ENCODE measurements around the gene SIGLEC12. TPM values are rescaled to one million over a fixed set of nuclear protein-coding genes. Genes with fewer than 3 reads are reported as not detected.

SIGLEC12 gene
- total and polyA plus RNA-seq, 2 of the 13 experiments (the other 11 are each of a cell fraction or from before 2014, with no cell fraction given): not detected

DNA sequence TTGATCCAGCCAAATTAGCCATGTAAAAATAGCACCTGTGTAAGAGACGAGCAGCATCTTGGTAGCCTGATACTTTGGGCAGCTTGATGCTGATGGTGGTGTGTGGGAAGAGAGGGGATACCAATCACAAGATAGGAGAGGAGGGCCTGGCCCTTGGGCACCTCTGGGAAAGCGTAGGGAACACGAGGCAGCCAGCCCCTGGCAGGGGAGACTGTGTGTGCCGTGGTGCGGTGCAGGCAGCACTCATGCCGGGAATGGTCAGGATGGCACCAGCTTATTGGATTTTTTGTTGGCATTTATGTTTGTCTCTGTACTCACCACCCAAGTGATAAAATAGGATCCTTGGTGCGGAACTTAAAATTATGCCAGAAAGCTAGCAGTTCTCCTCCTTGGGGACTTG is 53.6 kb downstream of the SIGLEC12 start:
- Histone ChIP-seq H3K9ac (ENCODE audit: insufficient read depth, low read depth, low read length) (no peak overlapping the region), H3K4me2 (ENCODE audit: low read depth, low read length) (no peak overlapping the region), H3K27me3 (ENCODE audit: control insufficient read depth in 1 of 2, insufficient read depth in 2 of 2, low read length in 2 of 2) (peaks cover 2 to 10% of the 10 kb centered on the region in 2 experiments; a peak in 4 of 5 replicates), H2AFZ (ENCODE audit: low read length) (no peak overlapping the region), H3K4me3 (replicated peaks in 1 of 3; ENCODE audit: insufficient read depth in 1 of 3, low read depth in 2 of 3, low read length in 3 of 3) (no peak overlapping the region), H3K36me3 (replicated peaks in 1 of 2; ENCODE audit: control insufficient read depth in 1 of 2, insufficient read depth in 2 of 2, low read length in 2 of 2) (no peaks in the 10 kb centered on the region), H3K9me3 (ENCODE audit: low read length) (no peaks in the 10 kb centered on the region), H3K27ac (ENCODE audit: extremely low read length, insufficient read depth, low read length) (no peak overlapping the region), H3K79me2 (ENCODE audit: insufficient read depth, low read length) (no peaks in the 10 kb centered on the region), H4K20me1 (ENCODE audit: insufficient read depth, low read length) (no peaks in the 10 kb centered on the region), H3K4me1 (ENCODE audit: insufficient read depth, low read length) (no peaks in the 10 kb centered on the region)
- TF ChIP-seq PHB2 (IDR thresholded peaks at IDR 0.05; ENCODE audit: partially characterized antibody) (no peak), ZNF569 (CRISPR knock-in tag; IDR thresholded peaks at IDR 0.05; ENCODE audit: borderline replicate concordance) (no peak), ZNF451 (CRISPR knock-in tag; IDR thresholded peaks at IDR 0.05) (no peak), BHLHE40 (IDR thresholded peaks at IDR 0.05; ENCODE audit: low read length) (no peak), AGO1 (IDR thresholded peaks at IDR 0.05; ENCODE audit: low read depth, low read length, poor library complexity, severe bottlenecking) (no peak), KMT2B (CRISPR knock-in tag; IDR thresholded peaks at IDR 0.05) (no peak), SMARCE1 (IDR thresholded peaks at IDR 0.05; ENCODE audit: borderline replicate concordance) (no peak), MEIS2 (CRISPR knock-in tag; IDR thresholded peaks at IDR 0.05) (no peak), ZNF513 (CRISPR knock-in tag; conservative IDR thresholded peaks at IDR 0.05) (no peak), U2AF2 (IDR thresholded peaks at IDR 0.05; ENCODE audit: low read depth, low read length) (no peak), ZNF878 (CRISPR knock-in tag; IDR thresholded peaks at IDR 0.05) (no peak)
- CTCF ChIA-PET (ENCODE audit: low intra/inter-chr PET ratio, low total read pairs): no interaction called here
- DNase-seq (ENCODE audit: low spot score) (no peak), ATAC-seq (no peak), FAIRE-seq (no peak)
- 25% methylated on average over 5 of the region's 7 CpGs for WGBS (ENCODE audit: low lambda C conversion rate)
- POLR2A ChIA-PET: no interaction called here
- no TSS peak for BruUV-seq (replicated peaks)
- intact Hi-C loops (cut with micrococcal nuclease; ENCODE audit: unreplicated experiment) (no loop called here), in situ Hi-C loops (cut with HindIII; ENCODE audit: extremely low pct_ligation_motif_present, low pct_unique_long_range_greater_than_20kb) (no loop called here)

Measured in HepG2 (cell line).